Osteocyte (in vitro differentiated cells): ENCODE measurements around the gene ABO. TPM values are rescaled to one million over a fixed set of nuclear protein-coding genes. Genes with fewer than 3 reads are reported as not detected.

ENCODE experiments used
- DNase-seq: peaks from one replicate; pipeline ENCODE4 v3.0.0; 2021; ENCODE audit warnings: mixed read lengths; ENCODE audit not compliant: unreplicated experiment; ENCODE audit errors: extremely low spot score
- H3K27ac Mint-ChIP-seq: one replicate; pipeline ENCODE4 v1.8.0; 2021; ENCODE audit warnings: mild to moderate bottlenecking, mixed read lengths; ENCODE audit not compliant: unreplicated experiment
- H3K27me3 Mint-ChIP-seq: one replicate; pipeline ENCODE4 v1.8.0; 2021; ENCODE audit warnings: mixed read lengths; ENCODE audit not compliant: unreplicated experiment
- H3K36me3 Mint-ChIP-seq: one replicate; pipeline ENCODE4 v1.8.0; 2021; ENCODE audit warnings: mixed read lengths; ENCODE audit not compliant: unreplicated experiment
- H3K4me1 Mint-ChIP-seq: one replicate; pipeline ENCODE4 v1.8.0; 2021; ENCODE audit warnings: mixed read lengths; ENCODE audit not compliant: unreplicated experiment
- H3K4me3 Mint-ChIP-seq: one replicate; pipeline ENCODE4 v1.8.0; 2021; ENCODE audit warnings: mild to moderate bottlenecking, moderate library complexity, mixed read lengths; ENCODE audit not compliant: unreplicated experiment
- H3K9me3 Mint-ChIP-seq: one replicate; pipeline ENCODE4 v1.8.0; 2021; ENCODE audit warnings: mixed read lengths; ENCODE audit not compliant: unreplicated experiment
- total RNA-seq: library from RNA; stranded (reverse); gene quantifications from 2 replicates; pipeline ENCODE4 v1.2.1, GENCODE V29; 2021
- TF ChIP-seq, protein P1 (sequence below): fragments of 200-600 bp; sonication (generic); IDR thresholded peaks from 2 replicates; pipeline ENCODE4 v1.5.0; 2021; ENCODE audit warnings: antibody characterized with exemption, mild to moderate bottlenecking, moderate library complexity

Gene ABO
- total RNA-seq, 1 donor from 2014 or later = not detected

DNA sequence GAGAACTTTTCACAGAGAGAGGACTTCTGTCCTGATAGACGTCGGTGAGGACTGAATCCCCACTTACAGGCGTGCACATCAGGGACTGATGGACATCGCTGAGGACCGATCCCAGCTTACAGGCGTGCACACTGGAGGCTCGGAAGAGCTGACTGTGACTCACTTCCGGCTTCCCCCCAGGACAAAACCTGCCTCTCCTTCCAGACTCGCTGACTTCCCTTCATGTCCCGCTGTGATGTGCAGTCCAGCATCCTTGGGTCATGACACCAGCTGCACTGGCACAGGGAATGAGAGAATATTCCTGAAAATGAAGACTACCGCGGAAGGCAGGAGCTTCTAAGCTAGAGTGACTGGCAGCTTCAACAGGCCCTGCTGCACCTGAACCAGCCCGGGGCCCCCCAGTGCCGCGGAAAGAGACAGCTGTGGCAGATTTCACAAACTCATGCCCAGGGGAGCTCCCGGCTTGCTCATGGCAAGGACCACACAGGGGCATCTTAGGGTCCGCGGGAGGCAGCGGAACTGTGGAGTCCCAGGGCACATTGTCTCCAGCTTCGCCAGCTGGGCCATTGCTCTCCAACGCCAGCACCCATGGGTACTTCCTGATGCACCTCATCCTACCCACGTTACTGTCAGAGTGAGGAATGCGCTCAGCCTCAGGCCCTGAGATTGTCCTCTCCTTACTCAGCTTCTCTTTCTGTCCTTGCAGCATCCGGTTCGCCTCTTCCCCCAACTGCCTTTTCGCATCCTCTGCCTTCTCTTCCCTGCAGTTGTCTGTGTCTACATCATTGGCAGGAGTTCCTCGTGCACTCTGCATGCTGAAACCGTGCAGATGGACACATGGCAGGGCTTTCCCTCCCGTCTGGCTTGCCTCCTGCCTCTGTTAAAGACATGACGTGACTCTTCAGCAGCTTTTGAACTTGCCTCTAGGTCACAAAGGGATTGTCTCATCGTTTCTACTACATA lies 31.5 kb upstream of the ABO start:
- Mint-ChIP-seq H3K4me3 (no peak overlapping the region), H3K27me3 (peaks cover 14% of the 10 kb centered on the region), H3K9me3 (peaks cover 7% of the 10 kb centered on the region), H3K36me3 (no peaks in the 10 kb centered on the region), H3K27ac (no peak overlapping the region), H3K4me1 (peaks cover 14% of the 10 kb centered on the region)
- peak; percentile 70 for DNase-seq
- TF ChIP-seq, protein P1, sequence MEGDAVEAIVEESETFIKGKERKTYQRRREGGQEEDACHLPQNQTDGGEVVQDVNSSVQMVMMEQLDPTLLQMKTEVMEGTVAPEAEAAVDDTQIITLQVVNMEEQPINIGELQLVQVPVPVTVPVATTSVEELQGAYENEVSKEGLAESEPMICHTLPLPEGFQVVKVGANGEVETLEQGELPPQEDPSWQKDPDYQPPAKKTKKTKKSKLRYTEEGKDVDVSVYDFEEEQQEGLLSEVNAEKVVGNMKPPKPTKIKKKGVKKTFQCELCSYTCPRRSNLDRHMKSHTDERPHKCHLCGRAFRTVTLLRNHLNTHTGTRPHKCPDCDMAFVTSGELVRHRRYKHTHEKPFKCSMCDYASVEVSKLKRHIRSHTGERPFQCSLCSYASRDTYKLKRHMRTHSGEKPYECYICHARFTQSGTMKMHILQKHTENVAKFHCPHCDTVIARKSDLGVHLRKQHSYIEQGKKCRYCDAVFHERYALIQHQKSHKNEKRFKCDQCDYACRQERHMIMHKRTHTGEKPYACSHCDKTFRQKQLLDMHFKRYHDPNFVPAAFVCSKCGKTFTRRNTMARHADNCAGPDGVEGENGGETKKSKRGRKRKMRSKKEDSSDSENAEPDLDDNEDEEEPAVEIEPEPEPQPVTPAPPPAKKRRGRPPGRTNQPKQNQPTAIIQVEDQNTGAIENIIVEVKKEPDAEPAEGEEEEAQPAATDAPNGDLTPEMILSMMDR = no peak

DNA sequence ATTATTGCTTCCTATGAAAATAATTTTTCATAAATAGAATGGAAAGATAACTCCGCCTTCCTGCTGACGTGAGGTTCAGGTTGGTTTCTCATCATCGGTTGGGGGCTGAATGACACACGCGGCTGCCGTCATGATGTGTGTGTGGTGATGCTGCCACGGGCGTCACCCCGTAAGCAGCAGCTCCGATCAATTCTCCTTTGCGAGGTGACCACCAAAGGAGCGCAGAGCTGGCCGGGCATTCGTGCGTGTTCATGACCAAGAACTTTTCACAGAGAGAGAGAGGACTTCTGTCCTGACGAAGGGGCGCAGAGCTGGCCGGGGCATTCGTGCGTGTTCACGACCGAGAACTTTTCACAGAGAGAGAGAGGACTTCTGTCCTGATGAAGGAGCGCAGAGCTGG lies 30.7 kb upstream of the ABO start:
- H3K4me1 Mint-ChIP-seq = peaks cover 14% of the 10 kb centered on the region
- peaks cover 14% of the 10 kb centered on the region for H3K27me3 Mint-ChIP-seq
- TF ChIP-seq, protein P1 = no peak
- H3K36me3 Mint-ChIP-seq = no peaks in the 10 kb centered on the region
- H3K27ac Mint-ChIP-seq = no peak overlapping the region
- peaks cover 7% of the 10 kb centered on the region for H3K9me3 Mint-ChIP-seq
- H3K4me3 Mint-ChIP-seq = no peak overlapping the region
- DNase-seq = peak; percentile 66

DNA sequence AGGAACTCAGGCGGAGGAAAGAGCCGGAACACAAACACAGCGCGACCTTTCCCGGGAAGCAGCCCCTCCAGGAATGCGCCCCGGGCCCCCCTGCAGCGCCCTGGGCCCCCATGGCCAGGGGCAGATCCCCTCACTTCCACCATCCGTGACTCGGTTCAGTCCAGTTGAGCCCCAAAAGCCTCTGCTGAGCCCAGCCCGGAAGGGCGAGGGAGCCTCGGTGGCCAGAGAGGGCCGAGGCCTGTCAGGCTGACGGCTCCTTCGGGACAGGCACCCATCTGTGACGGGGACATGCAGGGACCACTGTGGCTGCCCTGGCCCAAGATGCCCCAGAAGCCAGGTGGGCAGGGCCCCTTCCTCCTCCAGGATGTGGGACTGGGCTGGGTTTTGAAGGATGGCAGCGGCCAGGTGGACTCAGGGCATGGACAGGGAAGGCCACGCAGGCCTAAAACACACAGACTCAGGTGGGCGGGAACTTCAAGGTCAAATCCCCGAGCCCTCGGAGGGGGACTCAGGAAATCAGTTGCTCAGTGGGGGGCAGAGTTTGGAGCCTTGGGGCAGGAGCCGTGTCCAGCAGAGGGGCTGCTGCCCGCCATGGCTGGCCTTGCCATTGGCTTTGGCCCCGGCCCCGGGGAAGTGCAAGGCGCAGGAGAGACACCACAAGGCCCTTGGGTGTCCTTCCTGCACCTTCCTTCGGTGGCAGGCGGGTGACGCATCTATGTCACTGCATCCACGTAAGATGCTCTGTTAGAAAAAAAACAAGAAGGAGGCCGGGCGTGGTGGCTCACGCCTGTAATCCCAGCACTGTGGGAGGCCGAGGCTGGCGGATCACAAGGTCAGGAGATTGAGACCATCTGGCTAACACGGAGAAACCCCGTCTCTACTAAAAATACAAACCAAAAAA lies 29.7 kb upstream of the ABO start:
- Mint-ChIP-seq H3K27me3 (peaks cover 11% of the 10 kb centered on the region), H3K9me3 (peaks cover 4% of the 10 kb centered on the region), H3K4me1 (peaks cover 14% of the 10 kb centered on the region), H3K36me3 (no peaks in the 10 kb centered on the region), H3K27ac (no peak overlapping the region), H3K4me3 (no peak overlapping the region)
- TF ChIP-seq, protein P1 = no peak
- DNase-seq = peak; percentile 85

DNA sequence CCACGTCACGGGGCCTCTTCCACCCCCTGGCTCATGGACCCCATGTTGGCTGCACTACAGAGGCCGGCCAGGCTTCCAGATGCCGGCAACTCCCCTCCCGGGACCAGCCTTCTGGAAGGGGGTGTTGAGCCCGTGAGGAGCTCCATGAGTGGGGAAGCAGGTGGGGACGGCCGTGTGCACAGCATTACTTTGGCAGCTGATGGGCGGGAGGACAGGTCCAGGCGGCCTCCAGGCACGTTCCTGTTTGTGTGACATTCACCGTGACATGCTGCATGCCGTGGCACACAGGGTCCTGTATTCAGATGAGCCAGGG lies 29.1 kb upstream of the ABO start:
- TF ChIP-seq, protein P1 = no peak
- H3K4me3 Mint-ChIP-seq = no peak overlapping the region
- no peak for DNase-seq
- H3K36me3 Mint-ChIP-seq = no peaks in the 10 kb centered on the region
- H3K27me3 Mint-ChIP-seq = peaks cover 9% of the 10 kb centered on the region
- no peak overlapping the region for H3K27ac Mint-ChIP-seq
- no peaks in the 10 kb centered on the region for H3K9me3 Mint-ChIP-seq
- peaks cover 14% of the 10 kb centered on the region for H3K4me1 Mint-ChIP-seq
